H1 (cell line): Measurements from ENCODE around the gene TOP3B. TPM values are rescaled to one million over a fixed set of nuclear protein-coding genes. Genes with fewer than 3 reads are reported as not detected.

Source experiments
- KDM1A ChIP-seq: fragments of 200-600, 300-600 bp; sonication (generic); IDR thresholded peaks from 2 replicates; pipeline ENCODE4 v1.7.1; 2016; ENCODE audit warnings: mild to moderate bottlenecking, low read length, borderline replicate concordance
- KDM4A ChIP-seq: IDR thresholded peaks from one replicate; pipeline ENCODE4 v1.7.1; 2012; ENCODE audit warnings: low read depth, mild to moderate bottlenecking, moderate library complexity, low read length, inconsistent platforms; ENCODE audit not compliant: severe bottlenecking
- MAFK ChIP-seq: IDR thresholded peaks from 2 replicates; pipeline ENCODE4 v1.6.1; 2012; ENCODE audit warnings: low read depth, mild to moderate bottlenecking, improper control_type of control experiment, low read length
- POU5F1 ChIP-seq: IDR thresholded peaks from 2 replicates; pipeline ENCODE4 v1.6.1; 2011; ENCODE audit warnings: low read depth, mild to moderate bottlenecking, low read length, moderate library complexity
- RBBP5 ChIP-seq: IDR thresholded peaks from 2 replicates; pipeline ENCODE4 v1.7.1; 2012; ENCODE audit warnings: low read depth, mild to moderate bottlenecking, inconsistent platforms, low read length, moderate library complexity, borderline replicate concordance
- SAP30 ChIP-seq: fragments of 300-600 bp; sonication (generic); IDR thresholded peaks from 2 replicates; pipeline ENCODE4 v1.7.1; 2012; ENCODE audit warnings: low read length, moderate library complexity, mild to moderate bottlenecking, inconsistent platforms; ENCODE audit not compliant: insufficient read depth, insufficient replicate concordance
- SP1 ChIP-seq: IDR thresholded peaks from 2 replicates; pipeline ENCODE4 v1.6.1; 2011; ENCODE audit warnings: low read depth, low read length
- SP4 ChIP-seq: IDR thresholded peaks from 2 replicates; pipeline ENCODE4 v1.6.1; 2012; ENCODE audit warnings: low read length, inconsistent platforms
- polyA plus RNA-seq, 7 experiments: library from polyadenylated mRNA; depleted of rRNA in 3 of 7; stranded (reverse) in 5 of 7; unstranded in 2 of 7; fragments of >200 nt in 5 of 7; fragments of 200-250 nt in 2 of 7; gene quantifications; 1 replicate in 5 of 7; 2 replicates in 1 of 7; 4 replicates in 1 of 7; pipeline versions ENCODE4 v1.2.1 to v1.2.3, GENCODE V29; 2011 to 2013; ENCODE audit warnings: missing spikeins in 2 of 7, mixed read lengths in 2 of 7
- total RNA-seq: library from RNA; stranded (reverse); fragmentation: NEBNext Ultra II Directional; extraction: Animal tissue kit (Norgen Biotek cat#: 25700); gene quantifications from 2 replicates; pipeline ENCODE4 v1.2.1, GENCODE V29; 2021
- TF ChIP-seq, protein P1 (sequence below), 3 experiments: IDR thresholded peaks; 1 replicate in 2 of 3; 2 replicates in 1 of 3; pipeline versions ENCODE4 v1.5.1 to v1.6.1; 2011; ENCODE audit warnings: low read length in 3 of 3, mild to moderate bottlenecking in 3 of 3, inconsistent platforms in 2 of 3, low read depth in 1 of 3, moderate library complexity in 1 of 3; ENCODE audit not compliant: insufficient read depth in 1 of 3; ENCODE audit errors: control extremely low read depth in 1 of 3

The TOP3B gene
- total and polyA plus RNA-seq, 2 of the 8 experiments (the other 6 are each of a cell fraction or from before 2014, with no cell fraction given): 30.4 to 52.8 TPM

GRCh38 chr22:21931056-21931455 lies 51.5 kb downstream of the TOP3B start (continued):
- TF ChIP-seq, protein P1, sequence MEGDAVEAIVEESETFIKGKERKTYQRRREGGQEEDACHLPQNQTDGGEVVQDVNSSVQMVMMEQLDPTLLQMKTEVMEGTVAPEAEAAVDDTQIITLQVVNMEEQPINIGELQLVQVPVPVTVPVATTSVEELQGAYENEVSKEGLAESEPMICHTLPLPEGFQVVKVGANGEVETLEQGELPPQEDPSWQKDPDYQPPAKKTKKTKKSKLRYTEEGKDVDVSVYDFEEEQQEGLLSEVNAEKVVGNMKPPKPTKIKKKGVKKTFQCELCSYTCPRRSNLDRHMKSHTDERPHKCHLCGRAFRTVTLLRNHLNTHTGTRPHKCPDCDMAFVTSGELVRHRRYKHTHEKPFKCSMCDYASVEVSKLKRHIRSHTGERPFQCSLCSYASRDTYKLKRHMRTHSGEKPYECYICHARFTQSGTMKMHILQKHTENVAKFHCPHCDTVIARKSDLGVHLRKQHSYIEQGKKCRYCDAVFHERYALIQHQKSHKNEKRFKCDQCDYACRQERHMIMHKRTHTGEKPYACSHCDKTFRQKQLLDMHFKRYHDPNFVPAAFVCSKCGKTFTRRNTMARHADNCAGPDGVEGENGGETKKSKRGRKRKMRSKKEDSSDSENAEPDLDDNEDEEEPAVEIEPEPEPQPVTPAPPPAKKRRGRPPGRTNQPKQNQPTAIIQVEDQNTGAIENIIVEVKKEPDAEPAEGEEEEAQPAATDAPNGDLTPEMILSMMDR (IDR thresholded peaks at IDR 0.05; ENCODE audit: control extremely low read depth in 1 of 3, insufficient read depth in 1 of 3, low read depth in 1 of 3, low read length in 3 of 3): no peak
- no peak for TF ChIP-seq SP1
- no peak for TF ChIP-seq SP4
- no peak for TF ChIP-seq MAFK
- no peak for TF ChIP-seq RBBP5
- no peak for TF ChIP-seq SAP30
- TF ChIP-seq KDM1A: no peak
- TF ChIP-seq KDM4A: no peak
- no peak for TF ChIP-seq POU5F1
